Lower leg skin (tissue), 3 donors: ENCODE measurements around the gene BDH1.

Experiments
- POLR2A ChIP-seq, 2 donors: fragments of 450-650 bp; IDR thresholded peaks; one replicate each; pipeline ENCODE4 v1.6.1; 2016 to 2017; ENCODE audit warnings: antibody characterized with exemption in 2 of 2, mild to moderate bottlenecking in 1 of 2, moderate library complexity in 1 of 2
- TF ChIP-seq, protein P1 (sequence below), 3 donors: fragments of 450-650 bp; IDR thresholded peaks; one replicate each; pipeline ENCODE4 v1.5.1; 2016; ENCODE audit warnings: antibody characterized with exemption in 3 of 3, mild to moderate bottlenecking in 3 of 3, moderate library complexity in 2 of 3

DNA sequence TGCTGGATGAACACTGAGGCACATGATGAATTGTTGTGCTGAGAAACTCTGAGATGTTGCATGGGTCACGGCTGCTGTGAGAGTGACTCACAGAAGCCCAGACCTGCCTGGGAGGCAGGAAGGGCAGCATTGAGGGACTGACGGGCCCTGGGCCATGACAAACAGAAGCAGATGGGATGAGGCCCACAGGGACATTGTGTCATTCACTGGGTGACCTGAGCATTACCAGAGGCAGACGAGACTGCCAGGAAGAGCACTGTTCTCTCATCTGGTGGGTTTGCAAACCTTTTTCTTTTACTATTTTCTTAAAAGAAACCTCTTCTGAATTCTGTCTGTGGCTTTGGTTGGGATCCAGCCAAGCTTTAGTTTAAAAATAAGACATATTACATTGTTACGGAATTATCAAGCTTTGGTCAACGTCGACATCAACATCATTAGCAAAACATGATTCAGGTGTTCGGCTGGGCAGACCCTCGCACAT, 67.8 kb downstream of the BDH1 start:
- TF ChIP-seq, protein P1, sequence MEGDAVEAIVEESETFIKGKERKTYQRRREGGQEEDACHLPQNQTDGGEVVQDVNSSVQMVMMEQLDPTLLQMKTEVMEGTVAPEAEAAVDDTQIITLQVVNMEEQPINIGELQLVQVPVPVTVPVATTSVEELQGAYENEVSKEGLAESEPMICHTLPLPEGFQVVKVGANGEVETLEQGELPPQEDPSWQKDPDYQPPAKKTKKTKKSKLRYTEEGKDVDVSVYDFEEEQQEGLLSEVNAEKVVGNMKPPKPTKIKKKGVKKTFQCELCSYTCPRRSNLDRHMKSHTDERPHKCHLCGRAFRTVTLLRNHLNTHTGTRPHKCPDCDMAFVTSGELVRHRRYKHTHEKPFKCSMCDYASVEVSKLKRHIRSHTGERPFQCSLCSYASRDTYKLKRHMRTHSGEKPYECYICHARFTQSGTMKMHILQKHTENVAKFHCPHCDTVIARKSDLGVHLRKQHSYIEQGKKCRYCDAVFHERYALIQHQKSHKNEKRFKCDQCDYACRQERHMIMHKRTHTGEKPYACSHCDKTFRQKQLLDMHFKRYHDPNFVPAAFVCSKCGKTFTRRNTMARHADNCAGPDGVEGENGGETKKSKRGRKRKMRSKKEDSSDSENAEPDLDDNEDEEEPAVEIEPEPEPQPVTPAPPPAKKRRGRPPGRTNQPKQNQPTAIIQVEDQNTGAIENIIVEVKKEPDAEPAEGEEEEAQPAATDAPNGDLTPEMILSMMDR (IDR thresholded peaks at IDR 0.05), result no peak
- TF ChIP-seq POLR2A (IDR thresholded peaks at IDR 0.05), result no peak
